H9 (cell line): ENCODE measurements around the gene CXCR3. TPM values are rescaled to one million over a fixed set of nuclear protein-coding genes. Genes with fewer than 3 reads are reported as not detected.

ENCODE experiments used
- DNase-seq: peaks from one replicate; pipeline ENCODE4 v3.0.0-alpha.2; 2017
- H2AFZ ChIP-seq: one replicate; pipeline ENCODE4 v1.6.1; 2013; ENCODE audit warnings: mild to moderate bottlenecking, low read length, control low read depth, moderate library complexity
- H2AK5ac ChIP-seq: 2 replicates; pipeline ENCODE4 v1.6.1; 2013; ENCODE audit warnings: low read length, control low read depth, mixed read lengths; ENCODE audit not compliant: insufficient read length
- H2BK120ac ChIP-seq: one replicate; pipeline ENCODE4 v1.6.1; 2013; ENCODE audit warnings: low read depth, mild to moderate bottlenecking, low read length, control low read depth, inconsistent platforms; ENCODE audit not compliant: poor library complexity, severe bottlenecking
- H2BK12ac ChIP-seq: 2 replicates; pipeline ENCODE4 v1.6.1; 2013; ENCODE audit warnings: low read length, control low read depth, mixed read lengths, low read depth; ENCODE audit not compliant: insufficient read length
- H2BK15ac ChIP-seq: 2 replicates; pipeline ENCODE4 v1.6.1; 2013; ENCODE audit warnings: low read depth, low read length, control low read depth
- H2BK20ac ChIP-seq: one replicate; pipeline ENCODE4 v1.6.1; 2013; ENCODE audit warnings: low read depth, mild to moderate bottlenecking, low read length, control low read depth, inconsistent platforms; ENCODE audit not compliant: poor library complexity, severe bottlenecking
- H2BK5ac ChIP-seq: 2 replicates; pipeline ENCODE4 v1.6.1; 2013; ENCODE audit warnings: low read length, control low read depth, mixed read lengths; ENCODE audit not compliant: insufficient read length
- H3K14ac ChIP-seq: 2 replicates; pipeline ENCODE4 v1.6.1; 2013; ENCODE audit warnings: low read length, control low read depth; ENCODE audit not compliant: insufficient read depth
- H3K18ac ChIP-seq: 2 replicates; pipeline ENCODE4 v1.6.1; 2013; ENCODE audit warnings: low read depth, mild to moderate bottlenecking, mixed read lengths, low read length, control low read depth; ENCODE audit not compliant: insufficient read length
- H3K23ac ChIP-seq: 2 replicates; pipeline ENCODE4 v1.6.1; 2013; ENCODE audit warnings: low read length, control low read depth, mixed read lengths, low read depth; ENCODE audit not compliant: insufficient read length
- H3K23me2 ChIP-seq: 2 replicates; pipeline ENCODE4 v1.6.1; 2013; ENCODE audit warnings: low read depth, mild to moderate bottlenecking, mixed read lengths, low read length, control low read depth; ENCODE audit not compliant: insufficient read length, poor library complexity, severe bottlenecking
- H3K27ac ChIP-seq: 2 replicates; pipeline ENCODE4 v1.5.1; 2013; ENCODE audit warnings: low read length, control low read depth, mixed read lengths, low read depth; ENCODE audit not compliant: insufficient read length
- H3K27me3 ChIP-seq: 2 replicates; pipeline ENCODE4 v1.6.1; 2013; ENCODE audit warnings: low read length, control low read depth, inconsistent platforms; ENCODE audit not compliant: insufficient read depth
- H3K4ac ChIP-seq: 2 replicates; pipeline ENCODE4 v1.6.1; 2013; ENCODE audit warnings: low read depth, mild to moderate bottlenecking, control low read depth, inconsistent platforms, low read length, moderate library complexity
- H3K4me1 ChIP-seq: 2 replicates; pipeline ENCODE4 v1.6.1; 2013; ENCODE audit warnings: low read length, control low read depth, inconsistent platforms; ENCODE audit not compliant: insufficient read depth
- H3K4me2 ChIP-seq: 2 replicates; pipeline ENCODE4 v1.6.1; 2013; ENCODE audit warnings: low read length, control low read depth, mixed read lengths; ENCODE audit not compliant: insufficient read length, insufficient read depth
- H3K56ac ChIP-seq: 2 replicates; pipeline ENCODE4 v1.6.1; 2013; ENCODE audit warnings: low read depth, mild to moderate bottlenecking, mixed read lengths, low read length, control low read depth; ENCODE audit not compliant: insufficient read length
- H3K79me1 ChIP-seq: 2 replicates; pipeline ENCODE4 v1.6.1; 2013; ENCODE audit warnings: low read depth, mild to moderate bottlenecking, moderate library complexity, low read length, control low read depth, inconsistent platforms; ENCODE audit not compliant: insufficient read depth, poor library complexity, severe bottlenecking
- H3K79me2 ChIP-seq: 2 replicates; pipeline ENCODE4 v1.6.1; 2013; ENCODE audit warnings: low read length, control low read depth, inconsistent platforms; ENCODE audit not compliant: insufficient read depth
- H3K9ac ChIP-seq: 2 replicates; pipeline ENCODE4 v1.6.1; 2013; ENCODE audit warnings: low read length, control low read depth, mixed read lengths; ENCODE audit not compliant: insufficient read length; ENCODE audit errors: extremely low read depth
- H3K9me3 ChIP-seq: one replicate; pipeline ENCODE4 v1.6.1; 2013; ENCODE audit warnings: low read depth, low read length, inconsistent platforms; ENCODE audit not compliant: control insufficient read depth
- H3T11ph ChIP-seq: one replicate; pipeline ENCODE4 v1.6.1; 2013; ENCODE audit warnings: mild to moderate bottlenecking, low read length, control low read depth, inconsistent platforms
- H4K20me1 ChIP-seq: one replicate; pipeline ENCODE4 v1.6.1; 2013; ENCODE audit not compliant: control insufficient read depth, insufficient read length, insufficient read depth
- H4K5ac ChIP-seq: 2 replicates; pipeline ENCODE4 v1.6.1; 2013; ENCODE audit warnings: low read depth, mild to moderate bottlenecking, mixed read lengths, low read length, control low read depth; ENCODE audit not compliant: insufficient read length
- H4K8ac ChIP-seq: replicated peaks from 2 replicates; pipeline ENCODE4 v1.6.1; 2013; ENCODE audit warnings: low read length, control low read depth, mixed read lengths, low read depth; ENCODE audit not compliant: insufficient read length
- H4K91ac ChIP-seq: 2 replicates; pipeline ENCODE4 v1.6.1; 2013; ENCODE audit warnings: low read depth, mild to moderate bottlenecking, moderate library complexity, mixed read lengths, low read length, control low read depth; ENCODE audit not compliant: insufficient read length
- H3K27ac Mint-ChIP-seq, 3 experiments: 2 replicates in 2 of 3; 3 replicates in 1 of 3; pipeline ENCODE4 v1.8.0; 2020 to 2021; ENCODE audit warnings: mixed read lengths in 3 of 3, mild to moderate bottlenecking in 1 of 3, moderate library complexity in 1 of 3
- H3K27me3 Mint-ChIP-seq: 2 replicates; pipeline ENCODE4 v1.8.0; 2021; ENCODE audit warnings: low read depth, mild to moderate bottlenecking, moderate library complexity, mixed read lengths
- H3K36me3 Mint-ChIP-seq, 3 experiments: 2 replicates in 2 of 3; 3 replicates in 1 of 3; pipeline ENCODE4 v1.8.0; 2020 to 2021; ENCODE audit warnings: low read depth in 3 of 3, mixed read lengths in 3 of 3; ENCODE audit not compliant: insufficient read depth in 1 of 3
- H3K4me1 Mint-ChIP-seq, 2 experiments: 2 replicates each; pipeline ENCODE4 v1.8.0; 2020; ENCODE audit warnings: mixed read lengths in 2 of 2
- H3K4me3 Mint-ChIP-seq, 2 experiments: 2 replicates in 1 of 2; 3 replicates in 1 of 2; pipeline ENCODE4 v1.8.0; 2020 to 2021; ENCODE audit warnings: mild to moderate bottlenecking in 2 of 2, mixed read lengths in 2 of 2, moderate library complexity in 1 of 2
- H3K9me3 Mint-ChIP-seq, 2 experiments: 2 replicates in 1 of 2; 3 replicates in 1 of 2; pipeline ENCODE4 v1.8.0; 2020; ENCODE audit warnings: mild to moderate bottlenecking in 2 of 2, mixed read lengths in 2 of 2, moderate library complexity in 1 of 2
- CTCF ChIP-seq: fragments of 200-600 bp; sonication (generic); conservative IDR thresholded peaks from 3 replicates; pipeline ENCODE4 v1.8.0; 2021; ENCODE audit warnings: antibody characterized with exemption, mild to moderate bottlenecking
- WGBS: extraction: QIAGEN DNeasy Blood & Tissue Kit; methylation state at CpG from one replicate; pipeline ENCODE4 v1.1.7; 2013; ENCODE audit warnings: missing lambda C conversion rate, low lambda C conversion rate, mixed read lengths; ENCODE audit not compliant: insufficient read length; ENCODE audit errors: extremely low coverage; 5-methylcytosine and 5-hydroxymethylcytosine counted together
- total RNA-seq: library from RNA; stranded (reverse); gene quantifications from 2 replicates; pipeline ENCODE4 v1.2.1, GENCODE V29; 2021

CXCR3 gene
- total RNA-seq, 1 experiment from 2014 or later = not detected

- H2BK15ac ChIP-seq = no peak overlapping the region
- no peak overlapping the region for H2BK20ac ChIP-seq
- DNase-seq = no peak
- no peak overlapping the region for H3K4me2 ChIP-seq
- H2BK12ac ChIP-seq = no peak overlapping the region
- H4K8ac ChIP-seq = no peak overlapping the region
- H3K27me3 ChIP-seq = no peaks in the 10 kb centered on the region
- peaks cover 33 to 52% (median 48%) of the 10 kb centered on the region in 3 experiments for H3K36me3 Mint-ChIP-seq
- no peak overlapping the region; a peak in 1 of 7 replicates for H3K27ac Mint-ChIP-seq
- no peak for TF ChIP-seq CTCF
- H3K9ac ChIP-seq = no peak overlapping the region
- H2BK5ac ChIP-seq = no peak overlapping the region
- no peak overlapping the region for H4K91ac ChIP-seq
- H3K4me3 Mint-ChIP-seq = no peak overlapping the region
- peaks cover 51% of the 10 kb centered on the region for H3K9me3 ChIP-seq
- no peak overlapping the region for H2AK5ac ChIP-seq
- H3K23me2 ChIP-seq = no peaks in the 10 kb centered on the region
- H2BK120ac ChIP-seq = no peak overlapping the region
- H3K4ac ChIP-seq = no peak overlapping the region
- no peak overlapping the region for H4K5ac ChIP-seq
- peaks cover 66 to 74% of the 10 kb centered on the region in 2 experiments for H3K9me3 Mint-ChIP-seq
- H3K79me1 ChIP-seq = no peaks in the 10 kb centered on the region
- H3K27ac ChIP-seq = no peak overlapping the region
- H3K4me1 Mint-ChIP-seq = no peaks in the 10 kb centered on the region
- H3K14ac ChIP-seq = no peak overlapping the region
- no peaks in the 10 kb centered on the region for H3K79me2 ChIP-seq
- H3K18ac ChIP-seq = no peak overlapping the region
- H3K27me3 Mint-ChIP-seq = no peaks in the 10 kb centered on the region
- H4K20me1 ChIP-seq = no peaks in the 10 kb centered on the region
- no peak overlapping the region for H3T11ph ChIP-seq
- no peak overlapping the region for H2AFZ ChIP-seq
- no peak overlapping the region for H3K23ac ChIP-seq
- H3K56ac ChIP-seq = no peak overlapping the region
- H3K4me1 ChIP-seq = no peaks in the 10 kb centered on the region
- no CpG with 5 or more reads among the region's 10 CpGs for WGBS
Measured at GRCh38 chrX:71604141-71604540, 14.2 kb downstream of the CXCR3 start.
